ENCODE data around the gene LRRC56. TPM values are rescaled to one million over a fixed set of nuclear protein-coding genes. Genes with fewer than 3 reads are reported as not detected.

The LRRC56 gene
- total and polyA plus RNA-seq, 4 experiments from 2014 or later, result 0.24 to 4.6 (median 3.0) TPM

DNA sequence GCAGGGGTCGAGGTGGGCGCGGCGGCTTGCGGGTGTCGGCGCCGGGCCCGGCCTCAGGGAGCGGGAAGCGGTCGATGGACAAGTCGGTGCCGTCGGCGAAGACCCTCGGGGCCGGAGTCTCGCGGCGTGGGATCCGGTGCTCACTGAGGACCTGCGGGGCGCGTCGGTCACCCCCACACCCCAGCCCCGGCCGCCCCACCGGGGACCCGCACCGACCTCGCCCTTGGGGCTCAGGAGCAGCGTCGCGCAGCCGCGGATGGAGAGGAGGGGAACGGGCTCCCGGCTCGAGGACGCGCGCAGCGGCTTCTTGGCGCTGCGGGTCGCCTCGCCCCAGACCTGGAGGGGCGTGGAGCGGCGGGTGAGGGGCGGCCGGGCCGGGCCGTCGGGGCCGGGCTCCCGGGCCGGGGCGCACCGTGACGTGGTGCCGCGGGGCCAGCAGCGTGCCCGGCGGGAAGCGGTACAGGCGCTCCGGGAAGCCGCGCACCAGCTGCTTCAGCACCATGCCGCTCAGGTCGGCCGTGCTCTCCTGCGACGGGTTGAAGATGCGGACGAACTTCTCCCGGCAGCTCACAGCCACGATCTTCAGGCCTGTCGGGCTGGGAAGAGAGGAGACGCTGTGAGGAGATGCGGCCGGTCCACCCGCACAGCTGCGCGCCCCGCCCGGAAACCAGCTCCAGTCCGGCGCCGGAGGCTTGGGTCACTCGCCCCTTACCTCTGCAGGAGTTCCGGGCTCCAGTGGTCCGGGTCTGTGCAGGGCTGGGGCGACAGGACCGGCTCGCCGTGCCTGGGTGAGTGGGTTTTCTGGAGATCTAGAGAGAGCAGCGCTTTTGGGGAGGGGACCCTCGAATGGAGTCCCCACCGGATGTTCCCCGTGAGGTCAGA is 18.7 kb downstream of the LRRC56 start:
- no peaks in the 10 kb centered on the region for H3K27me3 Mint-ChIP-seq
- ChIA-PET CTCF (ENCODE audit: partially characterized antibody) (interaction anchor here (0.7 to 3.4 kb wide), 15 partner anchors 9 to 191 kb away, joined by 3 to 41 read pairs (median 5); partner anchors contain the start of genes DEAF1, PHRF1, TALDO1 and TMEM80), POLR2A (ENCODE audit: partially characterized antibody) (interaction anchor here (0.6 to 5.8 kb wide), 11 partner anchors 11 to 263 kb away, joined by 3 to 62 read pairs (median 25); partner anchors contain the start of genes DEAF1, HRAS, IRF7 and LRRC56)
- peaks cover 4 to 14% (median 7%) of the 10 kb centered on the region in 4 donors for H3K4me1 Mint-ChIP-seq
- intact Hi-C loops (cut with micrococcal nuclease), result loop anchor here (1.0 to 5.0 kb wide), 5 partner anchors 19 to 241 kb away; partner anchors contain the start of genes LRRC56 and SLC25A22
- no peaks in the 10 kb centered on the region for H3K36me3 Mint-ChIP-seq
- Histone ChIP-seq H3K27ac (ENCODE audit: low read depth, low read length) (peak overlapping the region; percentile 21), H3K36me3 (ENCODE audit: insufficient read depth, low read length) (no peaks in the 10 kb centered on the region), H3K4me3 (ENCODE audit: low read length in 2 of 2) (peak overlapping the region in 1 of 2 donors; percentile 43), H3K4me1 (ENCODE audit: insufficient read depth, low read length) (peaks cover 20% of the 10 kb centered on the region), H3K27me3 (ENCODE audit: insufficient read depth, low read length) (no peaks in the 10 kb centered on the region), H3K9me3 (ENCODE audit: control insufficient read depth in 1 of 2, low read length in 2 of 2) (no peaks in the 10 kb centered on the region)
- peak overlapping the region in 7 of 8 donors; percentile 36 to 69 (median 53) for H3K4me3 Mint-ChIP-seq
- H3K9me3 Mint-ChIP-seq, result no peaks in the 10 kb centered on the region
- peak overlapping the region in 4 of 7 donors; percentile 37 to 65 (median 52) for H3K27ac Mint-ChIP-seq
- DNase-seq, result peak in 3 of 5 donors; percentile 39 to 53 (median 52)

DNA sequence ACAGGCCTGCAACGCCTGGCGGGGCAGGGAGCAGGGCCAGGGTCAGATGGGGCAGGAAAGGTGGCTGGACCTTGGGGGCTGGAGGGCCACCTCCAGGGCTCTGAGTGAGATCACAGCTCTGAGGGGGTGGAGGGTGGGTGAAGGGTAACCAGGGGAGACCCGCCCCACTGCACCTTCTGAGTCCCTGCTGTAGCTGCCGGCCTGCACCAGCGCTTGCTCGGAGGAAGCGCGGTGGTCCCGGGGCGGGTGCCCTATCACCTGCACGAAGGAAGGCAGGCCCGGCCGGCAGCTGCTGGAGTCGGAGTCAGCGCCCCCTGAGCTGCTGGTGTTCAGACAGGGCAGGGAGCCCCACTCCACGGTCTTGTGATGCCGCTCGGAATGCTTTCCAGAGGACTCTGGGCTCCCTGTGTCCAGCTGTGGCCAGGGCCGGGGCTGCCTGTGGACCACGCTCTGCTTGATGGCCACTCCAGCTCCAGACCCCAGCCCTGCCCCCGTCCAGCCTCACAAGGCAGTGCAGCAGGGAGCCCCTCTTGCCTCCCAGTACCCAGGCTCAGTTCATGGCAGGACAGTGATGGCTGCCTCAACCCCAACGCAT is 19.4 kb downstream of the LRRC56 start:
- Mint-ChIP-seq H3K36me3 (peaks cover 0 to 3% of the 10 kb centered on the region in 2 donors), H3K4me3 (peak overlapping the region; percentile 8 to 69 (median 52)), H3K27ac (peak overlapping the region in 5 of 7 donors; percentile 22 to 65 (median 48)), H3K27me3 (no peaks in the 10 kb centered on the region), H3K4me1 (peaks cover 7 to 19% (median 11%) of the 10 kb centered on the region in 4 donors), H3K9me3 (no peaks in the 10 kb centered on the region)
- Histone ChIP-seq H3K27me3 (ENCODE audit: insufficient read depth, low read length) (no peaks in the 10 kb centered on the region), H3K36me3 (ENCODE audit: insufficient read depth, low read length) (no peaks in the 10 kb centered on the region), H3K4me1 (ENCODE audit: insufficient read depth, low read length) (peaks cover 25% of the 10 kb centered on the region), H3K4me3 (ENCODE audit: low read length in 2 of 2) (no peak overlapping the region), H3K27ac (ENCODE audit: low read depth, low read length) (no peak overlapping the region), H3K9me3 (ENCODE audit: control insufficient read depth in 1 of 2, low read length in 2 of 2) (no peaks in the 10 kb centered on the region)
- CTCF ChIA-PET (ENCODE audit: partially characterized antibody), result interaction anchor here (1.2 to 3.4 kb wide), 6 partner anchors 8 to 170 kb away, joined by 4 to 30 read pairs (median 6); partner anchors contain the start of genes DEAF1 and TMEM80
- intact Hi-C loops (cut with micrococcal nuclease), result loop anchor here (5.0 kb wide), 1 partner anchor 241 kb away; the partner anchor contains the start of gene SLC25A22
- DNase-seq, result peak in 1 of 5 donors; percentile 38
- POLR2A ChIA-PET (ENCODE audit: partially characterized antibody), result interaction anchor here (0.6 to 5.8 kb wide), 7 partner anchors 10 to 170 kb away, joined by 3 to 62 read pairs (median 26); partner anchors contain the start of genes DEAF1, HRAS, IRF7 and LRRC56

DNA sequence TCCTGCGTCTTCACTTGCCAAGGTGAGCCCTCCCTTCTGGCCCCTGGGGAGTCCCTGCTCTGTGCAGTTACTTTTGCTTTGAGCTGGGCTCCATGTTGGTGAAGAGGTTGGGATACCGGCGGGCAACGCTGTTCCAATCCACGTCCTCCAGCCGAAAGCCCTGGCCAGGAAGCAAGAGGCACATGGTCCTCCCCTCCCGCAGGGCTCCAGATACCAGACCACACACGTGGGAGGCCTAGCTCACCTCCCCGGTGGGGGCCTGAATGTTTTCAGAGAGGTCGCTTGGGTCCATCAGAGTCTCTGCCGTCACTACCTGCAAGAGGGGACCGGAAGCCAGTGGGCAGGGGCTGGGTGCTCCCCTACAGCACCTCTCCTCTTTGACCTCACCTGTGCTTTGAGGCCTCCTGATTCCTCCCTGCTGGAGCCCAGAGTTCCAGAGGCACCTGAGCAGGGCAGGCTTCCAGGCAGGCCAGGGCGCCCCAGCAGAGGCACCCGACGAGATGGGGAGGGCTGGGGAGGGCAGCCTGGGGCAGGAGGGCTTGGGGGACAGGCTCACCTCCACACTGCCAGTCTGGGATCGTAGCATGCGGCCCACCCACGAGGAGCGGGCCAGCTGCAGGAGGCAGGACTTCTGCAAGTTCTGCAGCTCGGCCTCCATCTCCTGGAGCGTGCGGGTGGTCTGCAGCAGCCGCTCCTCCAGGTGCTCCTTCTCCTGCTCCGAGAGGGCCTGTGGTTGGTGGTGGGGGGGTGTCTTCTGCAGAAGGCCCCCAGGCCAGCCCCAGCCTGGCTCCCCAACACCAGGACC is 20.2 kb downstream of the LRRC56 start:
- DNase-seq, result peak in 1 of 5 donors; percentile 38
- ChIA-PET CTCF (ENCODE audit: partially characterized antibody) (interaction anchor here (1.2 to 3.4 kb wide), 5 partner anchors 18 to 169 kb away, joined by 4 to 30 read pairs (median 5); partner anchors contain the start of genes DEAF1 and TMEM80), POLR2A (ENCODE audit: partially characterized antibody) (interaction anchor here (1.2 to 5.8 kb wide), 4 partner anchors 9 to 169 kb away, joined by 6 to 62 read pairs (median 33); partner anchors contain the start of genes DEAF1, HRAS, LRRC56 and TMEM80)
- peak overlapping the region in 1 of 7 donors; percentile 48 for H3K27ac Mint-ChIP-seq
- Histone ChIP-seq H3K36me3 (ENCODE audit: insufficient read depth, low read length) (no peaks in the 10 kb centered on the region), H3K27ac (ENCODE audit: low read depth, low read length) (no peak overlapping the region), H3K27me3 (ENCODE audit: insufficient read depth, low read length) (no peaks in the 10 kb centered on the region), H3K9me3 (ENCODE audit: control insufficient read depth in 1 of 2, low read length in 2 of 2) (no peaks in the 10 kb centered on the region), H3K4me1 (ENCODE audit: insufficient read depth, low read length) (peaks cover 32% of the 10 kb centered on the region), H3K4me3 (ENCODE audit: low read length in 2 of 2) (no peak overlapping the region)
- H3K4me1 Mint-ChIP-seq, result peaks cover 7 to 21% (median 12%) of the 10 kb centered on the region in 4 donors
- H3K9me3 Mint-ChIP-seq, result no peaks in the 10 kb centered on the region
- H3K36me3 Mint-ChIP-seq, result peaks cover 0 to 3% of the 10 kb centered on the region in 2 donors
- H3K27me3 Mint-ChIP-seq, result no peaks in the 10 kb centered on the region
- intact Hi-C loops (cut with micrococcal nuclease), result loop anchor here (5.0 kb wide), 1 partner anchor 240 kb away; the partner anchor contains the start of gene SLC25A22
- peak overlapping the region in 5 of 8 donors; percentile 4 to 39 (median 15) for H3K4me3 Mint-ChIP-seq

DNA sequence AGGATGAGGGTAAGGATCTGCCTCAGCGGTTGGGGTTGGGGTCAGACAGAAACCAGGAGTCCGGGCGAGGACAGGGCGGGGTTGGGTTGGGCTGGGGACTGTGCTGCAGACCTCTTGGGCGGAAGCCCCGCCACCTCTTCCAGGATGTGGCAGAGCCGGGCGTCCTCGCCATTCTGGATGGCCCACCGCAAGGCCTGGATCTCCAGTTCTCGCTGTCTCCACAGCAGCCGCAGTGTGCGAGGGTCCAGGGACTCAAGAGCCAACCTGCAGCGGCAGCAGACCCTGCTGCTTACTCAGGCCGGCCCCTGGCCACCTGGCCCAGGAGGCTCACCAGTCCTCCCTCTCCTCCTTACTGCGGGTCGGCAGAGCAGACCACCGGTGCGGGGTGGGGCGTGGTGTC is 21.2 kb downstream of the LRRC56 start:
- Mint-ChIP-seq H3K27ac (peak overlapping the region in 1 of 7 donors; percentile 93), H3K4me3 (peak overlapping the region in 1 of 8 donors; percentile 20), H3K27me3 (no peaks in the 10 kb centered on the region), H3K36me3 (peaks cover 0 to 4% of the 10 kb centered on the region in 2 donors), H3K4me1 (peaks cover 7 to 17% (median 12%) of the 10 kb centered on the region in 4 donors), H3K9me3 (no peaks in the 10 kb centered on the region)
- Histone ChIP-seq H3K9me3 (ENCODE audit: control insufficient read depth in 1 of 2, low read length in 2 of 2) (no peaks in the 10 kb centered on the region), H3K27me3 (ENCODE audit: insufficient read depth, low read length) (no peaks in the 10 kb centered on the region), H3K4me3 (ENCODE audit: low read length in 2 of 2) (no peak overlapping the region), H3K36me3 (ENCODE audit: insufficient read depth, low read length) (no peaks in the 10 kb centered on the region), H3K27ac (ENCODE audit: low read depth, low read length) (no peak overlapping the region), H3K4me1 (ENCODE audit: insufficient read depth, low read length) (peaks cover 32% of the 10 kb centered on the region)
- intact Hi-C loops (cut with micrococcal nuclease), result loop anchor here (5.0 kb wide), 1 partner anchor 239 kb away; the partner anchor contains the start of gene SLC25A22
- peak in 1 of 5 donors; percentile 43 for DNase-seq
- CTCF ChIA-PET (ENCODE audit: partially characterized antibody), result no interaction called here
- POLR2A ChIA-PET (ENCODE audit: partially characterized antibody), result interaction anchor here (1.6 to 2.1 kb wide), 2 partner anchors 17 to 164 kb away, joined by 4 to 28 read pairs; partner anchors contain the start of gene PHRF1

DNA sequence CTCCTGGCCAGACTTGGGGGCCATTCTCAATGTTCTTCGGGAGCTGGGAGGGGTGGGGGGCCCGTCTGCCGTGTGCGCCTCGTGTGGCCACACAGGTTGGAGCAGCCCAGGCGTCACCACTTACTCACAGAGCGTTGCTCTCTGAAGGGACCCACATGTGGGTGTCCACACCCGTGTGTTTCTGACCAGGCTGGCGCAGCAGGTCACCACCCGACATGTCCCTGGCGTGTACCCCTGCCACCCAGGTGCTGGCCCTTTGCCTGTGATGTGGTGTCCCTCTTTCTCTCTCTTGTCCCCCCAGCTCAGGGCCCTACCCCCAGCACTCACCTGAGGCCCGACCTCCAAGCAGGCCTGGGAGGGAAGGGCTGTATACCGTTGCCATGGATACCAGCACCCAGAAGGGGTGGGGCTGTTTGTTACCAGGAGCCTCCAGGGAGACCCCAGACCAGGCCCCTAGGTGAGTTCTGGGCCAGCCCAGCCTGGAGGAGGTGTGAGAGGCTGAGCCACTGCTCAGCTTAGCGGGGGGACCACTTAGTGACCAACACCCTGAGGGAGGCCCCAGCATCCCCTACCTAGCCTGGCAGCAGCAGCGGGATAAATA is 21.8 kb downstream of the LRRC56 start:
- Mint-ChIP-seq H3K27ac (peak overlapping the region in 6 of 7 donors; percentile 37 to 93 (median 66)), H3K36me3 (peaks cover 0 to 6% of the 10 kb centered on the region in 2 donors), H3K27me3 (no peaks in the 10 kb centered on the region), H3K9me3 (no peaks in the 10 kb centered on the region), H3K4me1 (peaks cover 8 to 17% (median 13%) of the 10 kb centered on the region in 4 donors), H3K4me3 (peak overlapping the region in 1 of 8 donors; percentile 59)
- Histone ChIP-seq H3K36me3 (ENCODE audit: insufficient read depth, low read length) (no peaks in the 10 kb centered on the region), H3K27ac (ENCODE audit: low read depth, low read length) (no peak overlapping the region), H3K27me3 (ENCODE audit: insufficient read depth, low read length) (no peaks in the 10 kb centered on the region), H3K9me3 (ENCODE audit: control insufficient read depth in 1 of 2, low read length in 2 of 2) (no peaks in the 10 kb centered on the region), H3K4me3 (ENCODE audit: low read length in 2 of 2) (no peak overlapping the region), H3K4me1 (ENCODE audit: insufficient read depth, low read length) (peaks cover 30% of the 10 kb centered on the region)
- CTCF ChIA-PET (ENCODE audit: partially characterized antibody), result interaction anchor here (0.8 to 1.5 kb wide), 2 partner anchors 11 to 136 kb away, joined by 3 read pairs; partner anchors contain the start of genes DEAF1 and TMEM80
- POLR2A ChIA-PET (ENCODE audit: partially characterized antibody), result interaction anchor here (0.9 to 2.1 kb wide), 7 partner anchors 10 to 163 kb away, joined by 3 to 28 read pairs (median 6); partner anchors contain the start of genes DEAF1, IRF7, LRRC56 and PHRF1
- peak in 2 of 5 donors; percentile 37 to 56 for DNase-seq
- intact Hi-C loops (cut with micrococcal nuclease), result loop anchor here (5.0 kb wide), 1 partner anchor 238 kb away; the partner anchor contains the start of gene SLC25A22

Measured in CD4-positive, alpha-beta memory T cell (primary cell).